ENCODE measurements around the gene SIPA1L2.
"Not testable (repeated sequence)": the region's sequence is repeated elsewhere in the genome, so short reads cannot be mapped to it uniquely, and the experiment has no call there.

Gene SIPA1L2

GRCh38 chr1:232622981-232623380, 7.0 kb downstream of the SIPA1L2 start:
- Histone ChIP-seq H3K9ac (ENCODE audit: low read length) (no peak overlapping the region), H3K4me3 (ENCODE audit: low read length) (no peak overlapping the region), H3K27ac (ENCODE audit: low read depth, low read length) (no peak overlapping the region), H3K4me1 (ENCODE audit: control insufficient read depth, insufficient read depth, low read length) (peaks cover 12% of the 10 kb centered on the region), H3K36me3 (ENCODE audit: control insufficient read depth, insufficient read depth, low read length) (no peaks in the 10 kb centered on the region), H3K27me3 (ENCODE audit: control insufficient read depth, insufficient read depth, low read length) (no peaks in the 10 kb centered on the region)

- no peak overlapping the region for H3K27ac ChIP-seq (ENCODE audit: low read depth, low read length)
- no peak overlapping the region for H3K4me3 ChIP-seq (ENCODE audit: low read length)
- H3K36me3 ChIP-seq (ENCODE audit: control insufficient read depth, insufficient read depth, low read length): no peaks in the 10 kb centered on the region
- peaks cover 12% of the 10 kb centered on the region for H3K4me1 ChIP-seq (ENCODE audit: control insufficient read depth, insufficient read depth, low read length)
- H3K27me3 ChIP-seq (ENCODE audit: control insufficient read depth, insufficient read depth, low read length): no peaks in the 10 kb centered on the region
- H3K9ac ChIP-seq (ENCODE audit: low read length): no peak overlapping the region
These were observed 7.6 kb downstream of the SIPA1L2 start for GRCh38 chr1:232622378-232622777.

GRCh38 chr1:232621050-232621449, 8.9 kb downstream of the SIPA1L2 start:
- peak overlapping the region; percentile 74 for H3K27ac ChIP-seq (ENCODE audit: low read depth, low read length)
- no peak overlapping the region for H3K9ac ChIP-seq (ENCODE audit: low read length)
- no peaks in the 10 kb centered on the region for H3K27me3 ChIP-seq (ENCODE audit: control insufficient read depth, insufficient read depth, low read length)
- H3K36me3 ChIP-seq (ENCODE audit: control insufficient read depth, insufficient read depth, low read length): no peaks in the 10 kb centered on the region
- no peak overlapping the region for H3K4me3 ChIP-seq (ENCODE audit: low read length)
- peaks cover 8% of the 10 kb centered on the region for H3K4me1 ChIP-seq (ENCODE audit: control insufficient read depth, insufficient read depth, low read length)

- H3K27me3 ChIP-seq (ENCODE audit: control insufficient read depth, insufficient read depth, low read length): no peaks in the 10 kb centered on the region
- H3K27ac ChIP-seq (ENCODE audit: low read depth, low read length): peak overlapping the region; percentile 74
- H3K4me3 ChIP-seq (ENCODE audit: low read length): peak overlapping the region; percentile 41
- peaks cover 8% of the 10 kb centered on the region for H3K4me1 ChIP-seq (ENCODE audit: control insufficient read depth, insufficient read depth, low read length)
- H3K36me3 ChIP-seq (ENCODE audit: control insufficient read depth, insufficient read depth, low read length): no peaks in the 10 kb centered on the region
- no peak overlapping the region for H3K9ac ChIP-seq (ENCODE audit: low read length)
These were observed 9.5 kb downstream of the SIPA1L2 start for GRCh38 chr1:232620356-232620969.

GRCh38 chr1:232617237-232617636, 12.7 kb downstream of the SIPA1L2 start:
- no peak overlapping the region for H3K27ac ChIP-seq (ENCODE audit: low read depth, low read length)
- H3K4me3 ChIP-seq (ENCODE audit: low read length): no peak overlapping the region
- H3K27me3 ChIP-seq (ENCODE audit: control insufficient read depth, insufficient read depth, low read length): no peaks in the 10 kb centered on the region
- H3K4me1 ChIP-seq (ENCODE audit: control insufficient read depth, insufficient read depth, low read length): peaks cover 8% of the 10 kb centered on the region
- no peak overlapping the region for H3K9ac ChIP-seq (ENCODE audit: low read length)
- H3K36me3 ChIP-seq (ENCODE audit: control insufficient read depth, insufficient read depth, low read length): no peaks in the 10 kb centered on the region

GRCh38 chr1:232615306-232615800, 14.6 kb downstream of the SIPA1L2 start:
- H3K36me3 ChIP-seq (ENCODE audit: control insufficient read depth, insufficient read depth, low read length): no peaks in the 10 kb centered on the region
- H3K4me3 ChIP-seq (ENCODE audit: low read length): no peak overlapping the region
- no peak overlapping the region for H3K9ac ChIP-seq (ENCODE audit: low read length)
- H3K27me3 ChIP-seq (ENCODE audit: control insufficient read depth, insufficient read depth, low read length): no peaks in the 10 kb centered on the region
- H3K4me1 ChIP-seq (ENCODE audit: control insufficient read depth, insufficient read depth, low read length): peaks cover 3% of the 10 kb centered on the region
- no peak overlapping the region for H3K27ac ChIP-seq (ENCODE audit: low read depth, low read length)

- no peaks in the 10 kb centered on the region for H3K4me1 ChIP-seq (ENCODE audit: control insufficient read depth, insufficient read depth, low read length)
- no peak overlapping the region for H3K27ac ChIP-seq (ENCODE audit: low read depth, low read length)
- no peak overlapping the region for H3K9ac ChIP-seq (ENCODE audit: low read length)
- no peaks in the 10 kb centered on the region for H3K36me3 ChIP-seq (ENCODE audit: control insufficient read depth, insufficient read depth, low read length)
- H3K4me3 ChIP-seq (ENCODE audit: low read length): no peak overlapping the region
- no peaks in the 10 kb centered on the region for H3K27me3 ChIP-seq (ENCODE audit: control insufficient read depth, insufficient read depth, low read length)
These were observed 15.1 kb downstream of the SIPA1L2 start for GRCh38 chr1:232614811-232615210.

GRCh38 chr1:232613752-232614381, 16.1 kb downstream of the SIPA1L2 start:
- Histone ChIP-seq H3K27ac (ENCODE audit: low read depth, low read length) (no peak overlapping the region), H3K4me3 (ENCODE audit: low read length) (no peak overlapping the region), H3K9ac (ENCODE audit: low read length) (no peak overlapping the region), H3K36me3 (ENCODE audit: control insufficient read depth, insufficient read depth, low read length) (no peaks in the 10 kb centered on the region), H3K4me1 (ENCODE audit: control insufficient read depth, insufficient read depth, low read length) (no peaks in the 10 kb centered on the region), H3K27me3 (ENCODE audit: control insufficient read depth, insufficient read depth, low read length) (no peaks in the 10 kb centered on the region)

- H3K9ac ChIP-seq (ENCODE audit: low read length); H3K4me1 ChIP-seq (ENCODE audit: control insufficient read depth, insufficient read depth, low read length); H3K4me3 ChIP-seq (ENCODE audit: low read length); H3K27me3 ChIP-seq (ENCODE audit: control insufficient read depth, insufficient read depth, low read length); H3K36me3 ChIP-seq (ENCODE audit: control insufficient read depth, insufficient read depth, low read length); H3K27ac ChIP-seq (ENCODE audit: low read depth, low read length): not testable (repeated sequence)
These were observed 17.1 kb downstream of the SIPA1L2 start for GRCh38 chr1:232612836-232613235.

- Histone ChIP-seq H3K4me1 (ENCODE audit: control insufficient read depth, insufficient read depth, low read length) (no peaks in the 10 kb centered on the region), H3K36me3 (ENCODE audit: control insufficient read depth, insufficient read depth, low read length) (no peaks in the 10 kb centered on the region), H3K27ac (ENCODE audit: low read depth, low read length) (no peak overlapping the region), H3K9ac (ENCODE audit: low read length) (no peak overlapping the region), H3K4me3 (ENCODE audit: low read length) (no peak overlapping the region), H3K27me3 (ENCODE audit: control insufficient read depth, insufficient read depth, low read length) (no peaks in the 10 kb centered on the region)
These were observed 18.1 kb downstream of the SIPA1L2 start for GRCh38 chr1:232611834-232612233.

GRCh38 chr1:232610902-232611745, 18.8 kb downstream of the SIPA1L2 start:
- H3K4me3 ChIP-seq (ENCODE audit: low read length); H3K9ac ChIP-seq (ENCODE audit: low read length); H3K36me3 ChIP-seq (ENCODE audit: control insufficient read depth, insufficient read depth, low read length); H3K4me1 ChIP-seq (ENCODE audit: control insufficient read depth, insufficient read depth, low read length); H3K27me3 ChIP-seq (ENCODE audit: control insufficient read depth, insufficient read depth, low read length); H3K27ac ChIP-seq (ENCODE audit: low read depth, low read length): not testable (repeated sequence)

- no peaks in the 10 kb centered on the region for H3K4me1 ChIP-seq (ENCODE audit: control insufficient read depth, insufficient read depth, low read length)
- H3K27ac ChIP-seq (ENCODE audit: low read depth, low read length): no peak overlapping the region
- H3K36me3 ChIP-seq (ENCODE audit: control insufficient read depth, insufficient read depth, low read length): no peaks in the 10 kb centered on the region
- no peak overlapping the region for H3K4me3 ChIP-seq (ENCODE audit: low read length)
- H3K9ac ChIP-seq (ENCODE audit: low read length): no peak overlapping the region
- no peaks in the 10 kb centered on the region for H3K27me3 ChIP-seq (ENCODE audit: control insufficient read depth, insufficient read depth, low read length)
These were observed 19.6 kb downstream of the SIPA1L2 start for GRCh38 chr1:232610192-232610901.
